ENCODE measurements around the gene LIN7B.

- no peak for TF ChIP-seq CTCF (conservative IDR thresholded peaks at IDR 0.05; ENCODE audit: low read length)
- TF ChIP-seq EZH2phosphoT487 (IDR thresholded peaks at IDR 0.05; ENCODE audit: borderline replicate concordance, low read depth, low read length), result no peak
Measured at GRCh38 chr19:49107625-49108459, 6.3 kb upstream of the LIN7B start.
